Stimulated activated naive B cell treated with anti-CD40 and anti-IgM and Interleukin-4, amounts not matched to agents 10 μg/mL and 1 μg/mL and 100 μg/mL, for 72 hours (primary cell): ENCODE measurements around the gene CCDC187.
A peak's percentile ranks its signal among the peaks of the same experiment; 100 is the strongest.
"Not testable (repeated sequence)": the region's sequence is repeated elsewhere in the genome, so short reads cannot be mapped to it uniquely, and the experiment has no call there.

Experiments used
- ATAC-seq, 2 donors: fragments of 150-1000 bp; cut with Tn5 transposase; replicated peaks; 2 replicates each; pipeline ENCODE4 v1.10.0; 2021; ENCODE audit warnings: moderate library complexity in 1 of 2
- DNase-seq: peaks from one replicate; pipeline ENCODE4 v3.0.0; 2021
- H3K27ac Mint-ChIP-seq: one replicate; pipeline ENCODE4 v1.8.0; 2022; ENCODE audit warnings: mild to moderate bottlenecking, mixed read lengths
- H3K27me3 Mint-ChIP-seq, 2 donors: one replicate each; pipeline ENCODE4 v1.8.0; 2022; ENCODE audit warnings: mixed read lengths in 2 of 2
- H3K36me3 Mint-ChIP-seq, 2 donors: one replicate each; pipeline ENCODE4 v1.8.0; 2022; ENCODE audit warnings: mixed read lengths in 2 of 2, mild to moderate bottlenecking in 1 of 2
- H3K4me1 Mint-ChIP-seq, 2 donors: one replicate each; pipeline ENCODE4 v1.8.0; 2022; ENCODE audit warnings: mixed read lengths in 2 of 2, mild to moderate bottlenecking in 1 of 2
- H3K4me3 Mint-ChIP-seq, 2 donors: one replicate each; pipeline ENCODE4 v1.8.0; 2022; ENCODE audit warnings: mild to moderate bottlenecking in 2 of 2, mixed read lengths in 2 of 2, moderate library complexity in 1 of 2
- H3K9me3 Mint-ChIP-seq, 2 donors: one replicate each; pipeline ENCODE4 v1.8.0; 2022; ENCODE audit warnings: mixed read lengths in 2 of 2, mild to moderate bottlenecking in 1 of 2

The CCDC187 gene

DNA sequence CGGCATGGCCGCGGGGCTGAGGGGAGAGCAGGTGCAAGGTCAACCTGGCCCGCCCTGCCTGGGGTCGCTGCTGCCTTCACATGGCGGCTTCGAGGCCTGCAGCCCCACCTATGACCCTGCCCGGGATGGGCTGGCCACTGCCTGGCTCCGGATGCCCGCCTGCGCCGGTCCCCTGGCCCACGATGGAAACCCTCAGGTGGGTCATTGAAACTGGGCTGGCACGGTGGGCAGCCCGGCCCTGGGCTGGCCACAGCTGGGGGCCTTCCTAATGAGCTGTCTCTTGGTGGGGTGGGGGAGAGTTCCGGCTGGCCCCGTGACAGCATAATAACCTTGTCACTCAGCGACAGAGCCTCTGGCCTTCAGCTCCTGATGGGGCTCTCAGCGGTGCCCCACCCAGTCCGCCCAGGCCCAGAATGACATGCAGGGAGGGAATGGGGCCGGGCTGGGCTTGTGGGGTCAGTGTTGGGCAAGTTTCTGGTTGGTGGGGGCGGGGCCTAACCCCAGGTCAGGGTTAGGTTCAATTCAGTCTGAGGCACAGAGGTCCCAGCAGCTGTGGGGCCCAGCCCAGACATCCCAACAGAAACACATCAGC lies at the start of gene CCDC187:
Gene CCDC187 (minus strand): TSS at position 270 of the 592 bp plus-strand sequence. CDS start 264 bp downstream, at position 6.
- peaks cover 0 to 4% of the 10 kb centered on the region in 2 donors for H3K27me3 Mint-ChIP-seq
- no peaks in the 10 kb centered on the region for H3K9me3 Mint-ChIP-seq
- H3K4me3 Mint-ChIP-seq = no peak within 1 kb of the TSS
- DNase-seq (no peak), ATAC-seq (no peak)
- no peaks in the 10 kb centered on the region for H3K36me3 Mint-ChIP-seq
- H3K27ac Mint-ChIP-seq = no peak within 1 kb of the TSS
- H3K4me1 Mint-ChIP-seq = peaks cover 0 to 5% of the 10 kb centered on the region in 2 donors

GRCh38 chr9:136353088-136353487 lies 49.2 kb upstream of the CCDC187 start:
- DNase-seq (no peak), ATAC-seq (no peak)
- no peak overlapping the region for H3K4me3 Mint-ChIP-seq
- no peak overlapping the region for H3K27ac Mint-ChIP-seq
- H3K9me3 Mint-ChIP-seq = no peaks in the 10 kb centered on the region
- H3K27me3 Mint-ChIP-seq = no peaks in the 10 kb centered on the region
- peaks cover 3 to 6% of the 10 kb centered on the region in 2 donors for H3K4me1 Mint-ChIP-seq
- H3K36me3 Mint-ChIP-seq = peaks cover 0 to 3% of the 10 kb centered on the region in 2 donors

- Mint-ChIP-seq H3K27ac (peak overlapping the region; percentile 31), H3K36me3 (peaks cover 0 to 3% of the 10 kb centered on the region in 2 donors), H3K4me3 (no peak overlapping the region), H3K9me3 (no peaks in the 10 kb centered on the region), H3K4me1 (peaks cover 3 to 6% of the 10 kb centered on the region in 2 donors), H3K27me3 (no peaks in the 10 kb centered on the region)
- no peak for DNase-seq
- ATAC-seq = no peak
These were observed 48.8 kb upstream of the CCDC187 start for GRCh38 chr9:136352682-136353081.

DNA sequence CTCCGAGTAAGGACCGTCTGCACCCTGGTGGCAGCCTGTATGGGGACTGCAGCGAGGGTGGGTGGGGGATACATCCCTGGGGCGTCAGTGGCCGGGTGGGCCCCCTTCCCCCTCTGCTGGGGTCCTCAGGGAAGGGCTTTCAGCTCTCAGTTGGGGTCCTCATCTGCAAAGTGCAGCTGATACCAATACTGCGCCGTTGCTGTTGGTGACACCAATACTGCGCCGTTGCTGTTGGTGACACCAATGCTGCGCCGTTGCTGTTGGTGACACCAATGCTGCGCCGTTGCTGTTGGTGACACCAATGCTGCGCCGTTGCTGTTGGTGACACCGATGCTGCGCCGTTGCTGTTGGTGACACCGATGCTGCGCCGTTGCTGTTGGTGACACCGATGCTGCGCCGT lies 48.0 kb upstream of the CCDC187 start:
- H3K4me1 Mint-ChIP-seq, H3K9me3 Mint-ChIP-seq, ATAC-seq, H3K27ac Mint-ChIP-seq, H3K27me3 Mint-ChIP-seq, H3K36me3 Mint-ChIP-seq, H3K4me3 Mint-ChIP-seq, DNase-seq: not testable (repeated sequence)

DNA sequence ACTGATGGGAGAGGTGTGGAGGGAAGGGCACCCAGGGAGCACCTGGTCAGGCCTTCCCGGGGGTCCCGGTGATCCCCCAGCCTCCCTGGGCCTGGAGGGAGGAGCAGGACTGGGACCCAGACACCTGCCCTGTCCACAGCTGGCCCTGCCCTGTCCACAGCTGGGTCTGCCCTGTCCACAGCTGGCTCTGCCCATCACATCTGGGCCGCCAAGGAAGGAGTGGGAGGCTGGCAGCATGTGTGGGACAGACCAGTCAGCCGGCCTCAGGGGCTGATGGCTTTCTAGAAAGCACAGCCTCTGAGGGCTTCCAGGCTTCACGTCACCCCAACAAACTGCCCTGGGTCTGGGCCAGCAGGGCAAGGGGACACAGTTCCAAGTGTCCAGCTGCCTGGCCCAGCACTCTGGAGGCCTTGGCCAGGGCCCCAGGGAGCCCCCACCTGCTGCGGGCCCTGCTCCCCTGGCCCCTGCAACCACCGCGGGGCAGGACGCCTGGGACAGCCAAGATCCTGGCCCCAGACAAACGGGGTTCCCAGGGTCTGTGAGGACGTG lies 47.4 kb upstream of the CCDC187 start:
- Mint-ChIP-seq H3K27ac (no peak overlapping the region), H3K36me3 (no peaks in the 10 kb centered on the region), H3K4me1 (peaks cover 3 to 6% of the 10 kb centered on the region in 2 donors), H3K27me3 (no peaks in the 10 kb centered on the region), H3K4me3 (no peak overlapping the region), H3K9me3 (no peaks in the 10 kb centered on the region)
- DNase-seq (no peak), ATAC-seq (no peak)

GRCh38 chr9:136349546-136349945 lies 45.7 kb upstream of the CCDC187 start:
- no peak overlapping the region for H3K4me3 Mint-ChIP-seq
- ATAC-seq = no peak
- H3K9me3 Mint-ChIP-seq = no peaks in the 10 kb centered on the region
- no peaks in the 10 kb centered on the region for H3K27me3 Mint-ChIP-seq
- H3K27ac Mint-ChIP-seq = no peak overlapping the region
- H3K36me3 Mint-ChIP-seq = no peaks in the 10 kb centered on the region
- peaks cover under 1 to 3% of the 10 kb centered on the region in 2 donors for H3K4me1 Mint-ChIP-seq
- no peak for DNase-seq

- Mint-ChIP-seq H3K27ac (no peak overlapping the region), H3K4me3 (peak overlapping the region in 1 of 2 donors; percentile 19), H3K27me3 (no peaks in the 10 kb centered on the region), H3K36me3 (no peaks in the 10 kb centered on the region), H3K4me1 (no peaks in the 10 kb centered on the region), H3K9me3 (no peaks in the 10 kb centered on the region)
- DNase-seq (no peak), ATAC-seq (no peak)
These were observed 44.8 kb upstream of the CCDC187 start for GRCh38 chr9:136348691-136349090.

DNA sequence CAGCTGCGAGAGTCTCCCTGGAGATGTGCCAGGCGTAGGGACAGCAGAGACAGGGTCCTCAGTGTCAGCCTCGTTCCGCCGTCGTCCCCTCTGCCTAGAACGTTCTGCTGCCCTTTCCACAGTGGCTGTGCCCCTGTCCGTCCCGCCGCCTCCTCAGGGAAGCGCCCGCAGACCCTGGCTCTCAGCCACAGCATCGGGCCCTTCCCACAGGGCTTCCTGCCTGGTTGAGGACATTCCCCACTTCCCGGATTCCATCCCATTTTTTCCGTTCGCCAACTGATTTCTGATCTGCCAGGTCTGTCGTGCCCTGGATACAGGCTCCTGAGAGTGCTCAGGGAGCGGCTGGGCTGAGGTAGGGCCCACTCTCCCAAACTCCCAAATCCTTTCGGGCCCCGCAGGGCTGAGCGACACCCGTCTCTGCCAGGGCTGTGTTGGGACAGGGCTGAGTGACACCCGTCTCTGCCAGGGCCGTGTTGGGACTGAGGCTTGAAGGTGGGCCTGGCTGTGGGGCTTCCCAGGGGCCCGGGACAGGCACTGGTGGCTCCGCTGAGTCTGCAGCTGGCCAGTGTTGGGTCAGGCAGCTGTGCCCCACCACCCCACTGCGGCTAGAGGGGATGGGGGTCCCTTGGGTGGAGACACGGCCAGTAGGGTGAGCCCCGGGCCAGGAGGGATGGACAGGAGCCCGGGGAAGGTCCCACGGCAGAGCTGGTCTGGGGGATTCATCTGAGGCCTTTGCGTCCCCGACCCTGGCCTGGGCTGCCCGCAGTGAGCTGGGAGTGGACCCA lies 43.8 kb upstream of the CCDC187 start:
- peaks cover 0 to 3% of the 10 kb centered on the region in 2 donors for H3K4me1 Mint-ChIP-seq
- no peaks in the 10 kb centered on the region for H3K27me3 Mint-ChIP-seq
- DNase-seq (no peak), ATAC-seq (no peak)
- H3K27ac Mint-ChIP-seq = no peak overlapping the region
- no peak overlapping the region for H3K4me3 Mint-ChIP-seq
- no peaks in the 10 kb centered on the region for H3K36me3 Mint-ChIP-seq
- H3K9me3 Mint-ChIP-seq = no peaks in the 10 kb centered on the region

DNA sequence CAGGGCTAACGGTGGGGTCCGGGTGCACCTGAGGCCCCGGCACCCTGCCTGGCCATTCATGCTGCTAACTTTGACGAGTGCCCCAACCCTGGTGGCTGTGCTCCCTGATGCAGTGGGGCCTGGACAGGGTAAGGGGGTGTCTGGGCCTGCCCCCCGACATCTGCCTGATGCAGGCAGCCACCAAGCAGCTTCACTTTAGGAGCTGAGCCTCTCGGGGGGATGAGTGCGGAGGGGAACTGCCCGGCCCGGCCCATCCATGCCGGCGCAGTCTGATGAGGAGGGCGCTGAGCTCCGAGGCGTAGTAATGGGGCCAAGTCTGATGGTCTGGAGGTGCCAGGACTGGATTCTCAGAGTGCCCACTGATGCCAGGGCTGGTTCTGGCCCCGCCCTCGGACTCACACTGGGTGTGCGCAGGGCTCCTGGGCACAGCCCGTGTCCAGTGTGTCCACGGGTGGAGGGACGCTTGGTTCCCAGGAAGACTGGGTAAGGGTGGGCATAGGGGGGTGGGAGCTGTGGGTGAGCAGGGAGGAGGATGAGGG lies 43.1 kb upstream of the CCDC187 start:
- no peaks in the 10 kb centered on the region for H3K27me3 Mint-ChIP-seq
- no peaks in the 10 kb centered on the region for H3K9me3 Mint-ChIP-seq
- H3K4me3 Mint-ChIP-seq = no peak overlapping the region
- DNase-seq = no peak
- H3K4me1 Mint-ChIP-seq = peaks cover 0 to 6% of the 10 kb centered on the region in 2 donors
- no peaks in the 10 kb centered on the region for H3K36me3 Mint-ChIP-seq
- ATAC-seq = no peak
- no peak overlapping the region for H3K27ac Mint-ChIP-seq

- Mint-ChIP-seq H3K4me3 (no peak overlapping the region), H3K9me3 (no peaks in the 10 kb centered on the region), H3K27ac (no peak overlapping the region), H3K4me1 (peaks cover 0 to 6% of the 10 kb centered on the region in 2 donors), H3K27me3 (no peaks in the 10 kb centered on the region), H3K36me3 (no peaks in the 10 kb centered on the region)
- DNase-seq = no peak
- no peak for ATAC-seq
These were observed 42.2 kb upstream of the CCDC187 start for GRCh38 chr9:136346157-136346481.

GRCh38 chr9:136345281-136346156 lies 41.6 kb upstream of the CCDC187 start:
- peaks cover 0 to 6% of the 10 kb centered on the region in 2 donors for H3K4me1 Mint-ChIP-seq

GRCh38 chr9:136344544-136345280 lies 40.8 kb upstream of the CCDC187 start:
- Mint-ChIP-seq H3K27ac (no peak overlapping the region), H3K9me3 (no peaks in the 10 kb centered on the region), H3K27me3 (no peaks in the 10 kb centered on the region), H3K4me1 (peaks cover 0 to 6% of the 10 kb centered on the region in 2 donors), H3K4me3 (no peak overlapping the region), H3K36me3 (peaks cover 0 to 3% of the 10 kb centered on the region in 2 donors)
- ATAC-seq (no peak), DNase-seq (no peak)

More at GRCh38 chr9:136345281-136346156, 41.6 kb upstream of the CCDC187 start:
- ATAC-seq (no peak), DNase-seq (no peak)
- H3K27me3 Mint-ChIP-seq = no peaks in the 10 kb centered on the region
- no peak overlapping the region for H3K27ac Mint-ChIP-seq
- no peaks in the 10 kb centered on the region for H3K36me3 Mint-ChIP-seq
- no peak overlapping the region for H3K4me3 Mint-ChIP-seq
- no peaks in the 10 kb centered on the region for H3K9me3 Mint-ChIP-seq

DNA sequence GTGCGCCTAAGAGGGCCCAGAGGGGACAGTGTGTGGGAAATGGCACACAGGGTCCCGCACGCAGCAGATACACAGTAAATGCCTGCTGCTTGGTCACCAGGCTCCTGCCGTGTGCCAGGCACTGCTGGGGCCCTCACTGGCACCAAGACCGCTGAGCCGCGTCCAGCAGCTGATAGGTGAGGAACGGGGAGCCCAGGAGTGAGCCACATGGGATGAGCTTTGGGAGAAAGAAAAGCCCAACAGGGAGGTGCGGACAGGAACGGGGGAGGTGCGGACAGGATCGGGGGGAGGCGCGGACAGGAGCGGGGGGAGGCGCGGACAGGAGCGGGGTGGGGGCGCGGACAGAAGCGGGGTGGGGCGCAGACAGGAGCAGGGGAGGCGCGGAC lies 40.0 kb upstream of the CCDC187 start:
- no peak for DNase-seq
- no peak for ATAC-seq
- no peaks in the 10 kb centered on the region for H3K9me3 Mint-ChIP-seq
- H3K27me3 Mint-ChIP-seq = no peaks in the 10 kb centered on the region
- H3K4me3 Mint-ChIP-seq = no peak overlapping the region
- H3K4me1 Mint-ChIP-seq = peaks cover 0 to 6% of the 10 kb centered on the region in 2 donors
- peaks cover 0 to 3% of the 10 kb centered on the region in 2 donors for H3K36me3 Mint-ChIP-seq
- H3K27ac Mint-ChIP-seq = peak overlapping the region; percentile 38
